Subcutaneous abdominal adipose tissue (tissue), 5 donors: ENCODE measurements around the gene GRIP2.

Source experiments
- H3K27ac ChIP-seq: one replicate; pipeline ENCODE4 v1.7.0; 2013; ENCODE audit warnings: low read depth, mild to moderate bottlenecking, inconsistent platforms, low read length, moderate library complexity
- H3K27me3 ChIP-seq, 5 donors: one replicate each; pipeline ENCODE4 v1.7.0; 2013; ENCODE audit warnings: low read length in 5 of 5, inconsistent platforms in 1 of 5; ENCODE audit not compliant: control insufficient read depth in 5 of 5, insufficient read depth in 4 of 5
- H3K36me3 ChIP-seq, 5 donors: one replicate each; pipeline ENCODE4 v1.7.0; 2013; ENCODE audit warnings: low read length in 5 of 5; ENCODE audit not compliant: control insufficient read depth in 5 of 5, insufficient read depth in 5 of 5
- H3K4me1 ChIP-seq, 5 donors: one replicate each; pipeline ENCODE4 v1.7.0; 2013; ENCODE audit warnings: low read length in 5 of 5, mild to moderate bottlenecking in 3 of 5, moderate library complexity in 1 of 5; ENCODE audit not compliant: control insufficient read depth in 5 of 5, insufficient read depth in 5 of 5
- H3K4me3 ChIP-seq, 5 donors: one replicate each; pipeline ENCODE4 v1.7.0; 2013; ENCODE audit warnings: low read length in 5 of 5, low read depth in 1 of 5
- H3K9ac ChIP-seq, 5 donors: one replicate each; pipeline ENCODE4 v1.7.0; 2013; ENCODE audit warnings: low read length in 5 of 5, mild to moderate bottlenecking in 4 of 5, moderate library complexity in 3 of 5
- H3K9me3 ChIP-seq, 5 donors: one replicate each; pipeline ENCODE4 v1.7.0; 2013; ENCODE audit warnings: low read length in 5 of 5; ENCODE audit not compliant: control insufficient read depth in 5 of 5
- donor health status: healthy.
- donor health status: healthy.
- donor health status: healthy.
- donor health status: healthy.
- donor health status: healthy.

The GRIP2 gene

GRCh38 chr3:14562121-14562890 lies 22.2 kb upstream of the GRIP2 start:
- Histone ChIP-seq H3K27me3 (peaks cover 0 to 34% (median 19%) of the 10 kb centered on the region in 5 donors), H3K36me3 (no peaks in the 10 kb centered on the region), H3K4me3 (no peak overlapping the region), H3K4me1 (peaks cover 0 to 5% (median 0%) of the 10 kb centered on the region in 5 donors), H3K9ac (no peak overlapping the region), H3K9me3 (no peaks in the 10 kb centered on the region), H3K27ac (no peak overlapping the region)

- no peak overlapping the region for H3K4me3 ChIP-seq
- H3K27ac ChIP-seq = no peak overlapping the region
- H3K9ac ChIP-seq = no peak overlapping the region
- H3K4me1 ChIP-seq = peaks cover 0 to 5% (median 0%) of the 10 kb centered on the region in 5 donors
- no peaks in the 10 kb centered on the region for H3K9me3 ChIP-seq
- peaks cover 3 to 41% (median 23%) of the 10 kb centered on the region in 5 donors for H3K27me3 ChIP-seq
- H3K36me3 ChIP-seq = no peaks in the 10 kb centered on the region
These were observed 21.2 kb upstream of the GRIP2 start for GRCh38 chr3:14561051-14561960.

GRCh38 chr3:14560110-14560509 lies 20.0 kb upstream of the GRIP2 start:
- no peaks in the 10 kb centered on the region for H3K9me3 ChIP-seq
- H3K4me1 ChIP-seq = peaks cover 0 to 9% (median 3%) of the 10 kb centered on the region in 5 donors
- H3K9ac ChIP-seq = no peak overlapping the region
- H3K27me3 ChIP-seq = peaks cover 9 to 43% (median 31%) of the 10 kb centered on the region in 5 donors
- H3K36me3 ChIP-seq = no peaks in the 10 kb centered on the region
- no peak overlapping the region for H3K4me3 ChIP-seq
- H3K27ac ChIP-seq = no peak overlapping the region

GRCh38 chr3:14558029-14558428 lies 17.9 kb upstream of the GRIP2 start:
- Histone ChIP-seq H3K36me3 (no peaks in the 10 kb centered on the region), H3K4me1 (peaks cover 0 to 22% (median 3%) of the 10 kb centered on the region in 5 donors), H3K4me3 (no peak overlapping the region), H3K27ac (no peak overlapping the region), H3K9ac (no peak overlapping the region), H3K27me3 (peaks cover 9 to 40% (median 23%) of the 10 kb centered on the region in 5 donors), H3K9me3 (no peaks in the 10 kb centered on the region)

GRCh38 chr3:14555835-14556234 lies 15.7 kb upstream of the GRIP2 start:
- Histone ChIP-seq H3K9me3 (no peaks in the 10 kb centered on the region), H3K27me3 (peaks cover 9 to 41% (median 17%) of the 10 kb centered on the region in 5 donors), H3K9ac (no peak overlapping the region), H3K4me3 (no peak overlapping the region), H3K36me3 (no peaks in the 10 kb centered on the region), H3K27ac (no peak overlapping the region), H3K4me1 (peaks cover 0 to 22% (median 6%) of the 10 kb centered on the region in 5 donors)

- no peak overlapping the region for H3K9ac ChIP-seq
- peaks cover 17 to 45% (median 20%) of the 10 kb centered on the region in 5 donors for H3K27me3 ChIP-seq
- no peak overlapping the region for H3K27ac ChIP-seq
- H3K36me3 ChIP-seq = no peaks in the 10 kb centered on the region
- H3K9me3 ChIP-seq = no peaks in the 10 kb centered on the region
- H3K4me3 ChIP-seq = no peak overlapping the region
- H3K4me1 ChIP-seq = peaks cover 0 to 22% (median 6%) of the 10 kb centered on the region in 5 donors
These were observed 14.6 kb upstream of the GRIP2 start for GRCh38 chr3:14554715-14555114.

- peaks cover 0 to 22% (median 6%) of the 10 kb centered on the region in 5 donors for H3K4me1 ChIP-seq
- H3K27ac ChIP-seq = no peak overlapping the region
- no peak overlapping the region for H3K4me3 ChIP-seq
- no peaks in the 10 kb centered on the region for H3K9me3 ChIP-seq
- H3K36me3 ChIP-seq = no peaks in the 10 kb centered on the region
- peaks cover 19 to 48% (median 25%) of the 10 kb centered on the region in 5 donors for H3K27me3 ChIP-seq
- H3K9ac ChIP-seq = no peak overlapping the region
These were observed 13.7 kb upstream of the GRIP2 start for GRCh38 chr3:14553871-14554270.

GRCh38 chr3:14552717-14553116 lies 12.6 kb upstream of the GRIP2 start:
- Histone ChIP-seq H3K4me1 (peaks cover 0 to 28% (median 10%) of the 10 kb centered on the region in 5 donors), H3K27me3 (peaks cover 20 to 44% (median 32%) of the 10 kb centered on the region in 5 donors), H3K9ac (no peak overlapping the region), H3K4me3 (no peak overlapping the region), H3K36me3 (no peaks in the 10 kb centered on the region), H3K27ac (no peak overlapping the region), H3K9me3 (no peaks in the 10 kb centered on the region)

- H3K9me3 ChIP-seq = no peaks in the 10 kb centered on the region
- peaks cover 20 to 38% (median 32%) of the 10 kb centered on the region in 5 donors for H3K27me3 ChIP-seq
- no peak overlapping the region for H3K4me3 ChIP-seq
- H3K4me1 ChIP-seq = peaks cover 0 to 28% (median 10%) of the 10 kb centered on the region in 5 donors
- H3K27ac ChIP-seq = no peak overlapping the region
- H3K36me3 ChIP-seq = no peaks in the 10 kb centered on the region
- no peak overlapping the region for H3K9ac ChIP-seq
These were observed 12.0 kb upstream of the GRIP2 start for GRCh38 chr3:14552041-14552648.
